ENCODE measurements around the gene LYZL1. TPM values are rescaled to one million over a fixed set of nuclear protein-coding genes. Genes with fewer than 3 reads are reported as not detected.

Gene LYZL1
- total and polyA plus RNA-seq, 8 donors: not detected

- ATAC-seq (no peak), DNase-seq (no peak)
- H3K27me3 ChIP-seq: peaks cover 0 to 5% of the 10 kb centered on the region in 2 donors
- H3K4me1 ChIP-seq: peaks cover 0 to 11% of the 10 kb centered on the region in 2 donors
- no peaks in the 10 kb centered on the region for H3K36me3 ChIP-seq
- intact Hi-C loops (cut with DNase I): no loop called here
- H3K9me3 ChIP-seq: no peaks in the 10 kb centered on the region
- no peak overlapping the region for H3K4me3 ChIP-seq
- H3K27ac ChIP-seq: no peak overlapping the region
- no peak for TF ChIP-seq CTCF (IDR thresholded peaks at IDR 0.05)
Measured at GRCh38 chr10:29259498-29259897, 29.4 kb upstream of the LYZL1 start.

- Histone ChIP-seq H3K4me3 (no peak overlapping the region), H3K4me1 (no peaks in the 10 kb centered on the region), H3K36me3 (no peaks in the 10 kb centered on the region), H3K9me3 (no peaks in the 10 kb centered on the region), H3K27me3 (no peaks in the 10 kb centered on the region), H3K27ac (no peak overlapping the region)
- TF ChIP-seq CTCF (IDR thresholded peaks at IDR 0.05): no peak
- intact Hi-C loops (cut with DNase I): no loop called here
- DNase-seq: no peak
- no peak for ATAC-seq
Measured at GRCh38 chr10:29263506-29263905, 25.4 kb upstream of the LYZL1 start.

GRCh38 chr10:29265210-29265768 is 23.6 kb upstream of the LYZL1 start:
- ATAC-seq: no peak
- intact Hi-C loops (cut with DNase I): no loop called here

GRCh38 chr10:29266641-29267040 is 22.2 kb upstream of the LYZL1 start:
- no peaks in the 10 kb centered on the region for H3K9me3 ChIP-seq
- no peaks in the 10 kb centered on the region for H3K27me3 ChIP-seq
- no peaks in the 10 kb centered on the region for H3K36me3 ChIP-seq
- DNase-seq: no peak
- no peaks in the 10 kb centered on the region for H3K4me1 ChIP-seq
- no peak for ATAC-seq
- no peak overlapping the region for H3K27ac ChIP-seq
- H3K4me3 ChIP-seq: no peak overlapping the region
- intact Hi-C loops (cut with DNase I): no loop called here
- no peak for TF ChIP-seq CTCF (IDR thresholded peaks at IDR 0.05)

More at GRCh38 chr10:29265210-29265768, 23.6 kb upstream of the LYZL1 start:
- H3K4me1 ChIP-seq: no peaks in the 10 kb centered on the region
- no peak overlapping the region for H3K4me3 ChIP-seq
- H3K27me3 ChIP-seq: no peaks in the 10 kb centered on the region
- no peak for DNase-seq
- TF ChIP-seq CTCF (IDR thresholded peaks at IDR 0.05): no peak
- H3K27ac ChIP-seq: no peak overlapping the region
- H3K9me3 ChIP-seq: no peaks in the 10 kb centered on the region
- no peaks in the 10 kb centered on the region for H3K36me3 ChIP-seq

GRCh38 chr10:29268011-29268410 is 20.9 kb upstream of the LYZL1 start:
- no peak for TF ChIP-seq CTCF (IDR thresholded peaks at IDR 0.05)
- Histone ChIP-seq H3K4me3 (no peak overlapping the region), H3K9me3 (no peaks in the 10 kb centered on the region), H3K4me1 (no peaks in the 10 kb centered on the region), H3K36me3 (no peaks in the 10 kb centered on the region), H3K27ac (no peak overlapping the region), H3K27me3 (no peaks in the 10 kb centered on the region)
- no peak for DNase-seq
- intact Hi-C loops (cut with DNase I): no loop called here
- no peak for ATAC-seq
